OCI-LY7 (cell line): ENCODE data around the gene ABCC1. TPM values are rescaled to one million over a fixed set of nuclear protein-coding genes. Genes with fewer than 3 reads are reported as not detected.

Source experiments
- BruUV-seq: library from RNA; stranded (reverse); fragments of 400-500 nt; replicated peaks from 2 replicates; lab custom pipeline; 2021; lab: Mats Ljungman, UMichigan
- CTCF ChIA-PET: fragments of 300-600 bp; sonication (Branson Sonifier 250); formaldehyde crosslinking; loops from one replicate; lab custom pipeline; 2022; ENCODE audit warnings: antibody characterized with exemption; ENCODE audit not compliant: unreplicated experiment; lab: Charles Lee
- POLR2A ChIA-PET: fragments of 300-600 bp; sonication (Branson Sonifier 250); formaldehyde crosslinking; loops from one replicate; lab custom pipeline; 2022; ENCODE audit warnings: antibody characterized with exemption; lab: Charles Lee
- DNase-seq: peaks from one replicate; pipeline ENCODE4 v3.0.0-alpha.2; 2015; ENCODE audit warnings: low spot score
- H2AFZ ChIP-seq: fragments of 200-600 bp; sonication (generic), shearing (Covaris generic); 2 replicates; pipeline ENCODE4 v1.6.1; 2014; ENCODE audit warnings: mild to moderate bottlenecking, antibody characterized with exemption, low read length, moderate library complexity
- H3K27ac ChIP-seq: fragments of 200-600 bp; sonication (generic); 2 replicates; pipeline ENCODE4 v1.5.1; 2014; ENCODE audit warnings: mixed run types, low read depth, mild to moderate bottlenecking, moderate library complexity, low read length, inconsistent platforms; ENCODE audit not compliant: poor library complexity, severe bottlenecking
- H3K36me3 ChIP-seq: fragments of 200-600 bp; sonication (generic); 2 replicates; pipeline ENCODE4 v1.6.1; 2014; ENCODE audit warnings: mild to moderate bottlenecking, antibody characterized with exemption, low read length, moderate library complexity, mixed read lengths; ENCODE audit not compliant: insufficient read depth
- H3K4me1 ChIP-seq: fragments of 200-600 bp; sonication (generic); 2 replicates; pipeline ENCODE4 v1.5.1; 2014; ENCODE audit warnings: mild to moderate bottlenecking, low read length; ENCODE audit not compliant: insufficient read depth, poor library complexity, severe bottlenecking
- H3K4me2 ChIP-seq: fragments of 200-600 bp; sonication (generic); 2 replicates; pipeline ENCODE4 v1.6.1; 2014; ENCODE audit warnings: mild to moderate bottlenecking, low read length
- H3K4me3 ChIP-seq: fragments of 200-600 bp; sonication (generic); 2 replicates; pipeline ENCODE4 v1.5.1; 2014; ENCODE audit warnings: mild to moderate bottlenecking, low read depth, low read length; ENCODE audit not compliant: poor library complexity, severe bottlenecking
- H3K79me2 ChIP-seq: fragments of 200-600 bp; sonication (generic); 2 replicates; pipeline ENCODE4 v1.6.1; 2016; ENCODE audit warnings: low read depth, mild to moderate bottlenecking, low read length, moderate library complexity, mixed read lengths; ENCODE audit not compliant: insufficient read depth
- H3K9me2 ChIP-seq: fragments of 200-600 bp; sonication (generic); 2 replicates; pipeline ENCODE4 v1.6.1; 2016; ENCODE audit warnings: mild to moderate bottlenecking, low read length, mixed read lengths; ENCODE audit not compliant: insufficient read depth
- H3K9me3 ChIP-seq: fragments of 200-600 bp; sonication (generic); 2 replicates; pipeline ENCODE4 v1.6.1; 2014; ENCODE audit warnings: mild to moderate bottlenecking, mixed run types, low read length, mixed read lengths
- H4K20me1 ChIP-seq: fragments of 200-600 bp; sonication (generic); 2 replicates; pipeline ENCODE4 v1.6.1; 2014; ENCODE audit warnings: mild to moderate bottlenecking, antibody characterized with exemption, low read length, moderate library complexity, mixed read lengths; ENCODE audit not compliant: insufficient read depth
- CTCF ChIP-seq: fragments of 200-600 bp; sonication (generic); conservative IDR thresholded peaks from 2 replicates; pipeline ENCODE4 v1.5.1; 2014; ENCODE audit warnings: mild to moderate bottlenecking, antibody characterized with exemption, low read length, moderate library complexity, mixed read lengths
- EZH2phosphoT487 ChIP-seq: fragments of 200-600 bp; sonication (generic); IDR thresholded peaks from 2 replicates; pipeline ENCODE4 v1.6.1; 2018; ENCODE audit warnings: low read depth, borderline replicate concordance, mild to moderate bottlenecking, mixed run types, antibody characterized with exemption, low read length, moderate library complexity, mixed read lengths
- intact Hi-C: fragments of 100-400 bp; cut with micrococcal nuclease; formaldehyde crosslinking; loops from one replicate; pipeline ENCODE4 v1.10.0; 2022; ENCODE audit not compliant: unreplicated experiment
- total RNA-seq, 2 experiments: library from RNA; depleted of rRNA in 1 of 2; stranded (reverse); fragments of >200 nt in 1 of 2; shearing (Covaris generic) in 1 of 2; gene quantifications; 2 replicates each; pipeline ENCODE4 v1.2.3, GENCODE V29; 2014 to 2022

Gene ABCC1
- total RNA-seq, 2 experiments from 2014 or later = 39.9 to 71.8 TPM

GRCh38 chr16:15948532-15949209 is 745 bp upstream of the ABCC1 start:
- TF ChIP-seq CTCF (no peak), EZH2phosphoT487 (no peak)
- no peaks in the 10 kb centered on the region for H3K9me3 ChIP-seq
- H3K4me3 ChIP-seq = peak overlapping the region; percentile 81
- peak overlapping the region; percentile 90 for H3K4me2 ChIP-seq
- H3K4me1 ChIP-seq = peaks cover 41% of the 10 kb centered on the region
- H2AFZ ChIP-seq = peak overlapping the region; percentile 95
- H3K27ac ChIP-seq = peak overlapping the region; percentile 78
- 0 out of 2 replicates have a peak, but pooled peaks cover 5% of the 10 kb centered on the region for H4K20me1 ChIP-seq
- BruUV-seq = TSS peak; percentile 65
- peak; percentile 55 for DNase-seq
- intact Hi-C loops = loop anchor here (1.0 to 10.0 kb wide), 2 partner anchors 60 to 176 kb away; partner anchors contain the start of gene CEP20
- H3K9me2 ChIP-seq = no peaks in the 10 kb centered on the region
- ChIA-PET POLR2A (interaction anchor here (0.6 kb wide), 1 partner anchor 88 kb away, joined by 7 read pairs; no protein-coding TSS in a partner anchor), CTCF (interaction anchor here (1.0 kb wide), 1 partner anchor 58 kb away, joined by 3 read pairs; no protein-coding TSS in a partner anchor)
- H3K36me3 ChIP-seq = peaks cover 7% of the 10 kb centered on the region; the same call in 1 of the 2 replicates
- H3K79me2 ChIP-seq = peaks cover 45% of the 10 kb centered on the region

- Histone ChIP-seq H2AFZ (no peak overlapping the region), H4K20me1 (0 out of 2 replicates have a peak, but pooled peaks cover 5% of the 10 kb centered on the region), H3K36me3 (peaks cover 18% of the 10 kb centered on the region), H3K4me2 (peak overlapping the region; percentile 78), H3K9me2 (no peaks in the 10 kb centered on the region), H3K27ac (peak overlapping the region; percentile 69), H3K4me1 (peaks cover 40% of the 10 kb centered on the region), H3K9me3 (no peaks in the 10 kb centered on the region), H3K4me3 (peak overlapping the region; percentile 81), H3K79me2 (peaks cover 61% of the 10 kb centered on the region)
- TF ChIP-seq EZH2phosphoT487 = no peak
- no peak for TF ChIP-seq CTCF
- CTCF ChIA-PET = no interaction called here
- DNase-seq = peak; percentile 58
- POLR2A ChIA-PET = interaction anchor here (0.6 to 1.2 kb wide), 4 partner anchors 9 to 173 kb away, joined by 3 to 5 read pairs (median 4); no protein-coding TSS in a partner anchor
- intact Hi-C loops = loop anchor here (1.0 to 5.0 kb wide), 2 partner anchors 42 to 58 kb away; no protein-coding TSS in a partner anchor
- BruUV-seq = no TSS peak
Observed at GRCh38 chr16:15950161-15950854, 892 bp downstream of the ABCC1 start.
